HG03196 (cell line): ENCODE measurements around the gene NPM1.

Experiments
- ATAC-seq: cut with Tn5 transposase; IDR thresholded peaks from one replicate; pipeline ENCODE4 v1.9.1; 2021; ENCODE audit not compliant: unreplicated experiment

NPM1 gene

GRCh38 chr5:171427318-171428167 lies 39.9 kb downstream of the NPM1 start:
- no peak for ATAC-seq

GRCh38 chr5:171428168-171428696 lies 40.6 kb downstream of the NPM1 start:
- no peak for ATAC-seq

GRCh38 chr5:171428809-171429542 lies 41.3 kb downstream of the NPM1 start:
- ATAC-seq = no peak

DNA sequence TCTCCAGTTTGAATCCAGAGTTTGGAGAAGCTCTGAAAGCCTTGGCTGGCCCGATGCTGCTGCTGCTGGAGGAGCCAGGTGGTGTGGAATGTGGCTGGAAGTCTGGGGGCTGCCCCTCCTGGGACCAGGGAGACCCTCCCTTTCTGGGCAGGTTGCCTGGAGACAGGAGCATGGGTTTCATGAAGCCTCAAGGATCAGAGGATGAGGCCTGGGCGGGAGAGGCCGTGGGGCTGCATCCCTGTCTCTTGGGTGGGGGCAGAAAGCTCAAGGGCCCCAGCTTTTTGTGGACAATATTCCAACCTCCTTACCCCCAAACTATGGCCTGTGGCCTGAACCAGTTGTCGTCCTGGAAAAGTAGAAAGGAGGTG lies 41.9 kb downstream of the NPM1 start:
- no peak for ATAC-seq

GRCh38 chr5:171431251-171431777 lies 43.7 kb downstream of the NPM1 start:
- ATAC-seq = no peak

DNA sequence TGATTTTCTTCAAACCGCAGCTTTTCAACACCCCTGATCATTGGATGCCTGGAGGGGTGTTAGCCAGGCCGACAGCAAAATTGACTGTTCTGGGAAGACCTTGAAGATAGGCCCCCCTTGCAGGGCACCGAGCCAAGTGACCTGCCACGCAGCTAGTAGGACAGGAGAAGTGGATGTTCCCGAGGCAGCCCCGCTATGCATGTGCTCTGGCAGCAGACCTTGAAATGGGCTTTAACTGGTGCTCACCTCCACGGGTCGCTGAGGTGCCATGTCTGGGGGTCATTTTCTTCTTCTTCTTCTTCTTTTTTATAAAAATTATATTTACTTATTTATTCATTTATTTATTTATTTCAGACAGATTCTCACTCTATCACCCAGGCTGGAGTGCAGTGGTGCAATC lies 44.4 kb downstream of the NPM1 start:
- ATAC-seq = no peak

DNA sequence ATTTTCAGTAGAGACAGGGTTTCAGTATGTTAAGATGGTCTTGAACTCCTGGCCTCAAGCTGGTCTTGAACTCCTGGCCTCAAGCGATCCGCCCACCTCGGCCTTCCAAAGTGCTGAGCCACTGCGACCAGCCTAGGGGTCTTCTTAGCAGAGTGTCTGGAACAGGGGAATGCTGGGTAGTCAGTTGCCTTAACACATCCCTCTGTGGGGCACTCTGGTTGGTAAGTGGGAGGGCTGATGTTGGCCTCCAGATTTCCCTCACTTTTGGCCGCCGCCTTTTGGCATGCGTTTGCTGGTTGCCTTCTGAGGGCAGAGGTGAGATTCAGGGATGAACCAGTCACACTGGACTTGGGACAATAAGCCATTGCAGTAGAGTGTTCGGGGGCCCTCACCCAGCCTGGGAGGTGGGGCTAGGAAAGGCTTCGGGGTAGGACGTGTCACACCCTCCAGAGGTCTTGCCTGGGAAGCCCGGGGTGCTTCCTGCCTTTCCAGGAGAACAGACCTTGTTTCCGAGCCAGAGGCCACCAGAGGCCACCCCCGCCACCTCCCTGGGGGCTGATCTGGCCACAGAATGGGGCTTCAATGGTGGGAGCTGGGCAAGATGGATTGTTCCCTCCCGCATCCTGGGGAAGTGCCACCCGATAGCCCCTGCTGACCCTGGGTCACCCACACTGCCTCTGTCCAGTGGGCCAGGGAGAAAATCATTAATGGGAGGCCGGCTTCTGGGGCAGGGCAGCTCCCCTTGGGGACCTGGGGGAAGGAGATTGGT lies 45.1 kb downstream of the NPM1 start:
- ATAC-seq = no peak

GRCh38 chr5:171433352-171433698 lies 45.7 kb downstream of the NPM1 start:
- no peak for ATAC-seq

- no peak for ATAC-seq
Observed at GRCh38 chr5:171433982-171434676, 46.5 kb downstream of the NPM1 start.

GRCh38 chr5:171434874-171435273 lies 47.2 kb downstream of the NPM1 start:
- ATAC-seq = no peak

DNA sequence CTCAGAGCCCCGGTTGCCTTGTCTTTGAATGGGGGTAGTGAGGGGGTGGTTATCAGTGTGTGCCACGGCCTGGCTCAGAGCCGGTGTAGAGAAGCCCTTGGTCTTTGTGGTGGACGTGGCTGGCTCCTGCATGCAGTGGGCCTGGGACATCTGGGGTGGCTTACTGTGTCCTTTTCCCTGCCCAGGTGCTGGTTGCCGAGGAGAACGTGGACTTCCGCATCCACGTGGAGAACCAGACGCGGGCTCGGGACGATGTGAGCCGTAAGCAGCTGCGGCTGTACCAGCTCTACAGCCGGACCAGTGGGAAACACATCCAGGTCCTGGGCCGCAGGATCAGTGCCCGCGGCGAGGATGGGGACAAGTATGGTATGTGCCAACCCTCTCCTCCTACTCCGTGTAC lies 48.3 kb downstream of the NPM1 start:
- no peak for ATAC-seq

GRCh38 chr5:171436804-171437285 lies 49.2 kb downstream of the NPM1 start:
- no peak for ATAC-seq

GRCh38 chr5:171437286-171437821 lies 49.7 kb downstream of the NPM1 start:
- no peak for ATAC-seq

DNA sequence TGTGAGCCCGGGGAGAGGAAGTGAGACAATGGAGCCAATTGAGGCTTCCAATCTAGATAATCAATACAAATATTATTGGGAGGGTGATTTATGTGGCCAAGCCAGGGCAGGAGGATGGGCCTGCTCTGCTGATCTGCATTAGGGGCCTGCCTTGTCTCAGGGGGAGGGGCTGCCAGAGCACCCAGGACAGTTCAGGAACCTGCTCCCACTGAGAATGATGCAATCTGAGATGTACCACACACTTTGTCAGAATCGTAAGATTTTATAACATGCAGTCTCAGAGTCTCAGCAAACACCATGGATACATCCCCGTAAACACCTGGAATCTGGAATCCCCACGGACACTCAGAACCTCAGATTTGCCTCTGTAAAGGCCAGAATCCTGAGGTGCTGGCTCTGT lies 51.1 kb downstream of the NPM1 start:
- ATAC-seq = no peak

DNA sequence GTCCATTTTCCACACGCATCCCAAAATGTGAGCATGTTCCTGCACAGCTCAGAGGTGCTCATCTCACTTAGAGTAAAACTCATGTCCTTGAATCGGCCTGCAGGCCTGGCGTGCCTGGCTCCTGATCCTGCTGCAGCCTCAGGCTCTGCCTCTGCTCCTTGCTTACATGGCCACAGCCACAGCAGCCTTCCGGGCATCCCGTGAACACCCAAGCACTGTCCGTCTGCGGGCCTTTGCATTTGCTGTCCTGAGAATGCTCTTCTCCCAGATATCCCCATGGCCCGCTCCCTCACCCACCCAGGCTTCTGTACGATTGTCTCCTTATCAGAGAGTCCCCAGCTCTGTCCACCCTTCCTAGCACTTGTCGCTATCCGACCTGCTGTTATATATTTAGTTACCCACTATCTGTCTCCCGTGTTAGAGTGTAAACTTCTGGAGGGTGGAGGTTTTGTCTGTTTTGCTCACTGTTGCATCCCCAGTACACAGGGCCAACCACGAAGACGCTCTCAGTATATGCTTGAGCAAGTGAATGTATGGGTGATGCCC lies 53.7 kb downstream of the NPM1 start:
- ATAC-seq = no peak

- ATAC-seq = no peak
Observed at GRCh38 chr5:171442287-171443042, 54.8 kb downstream of the NPM1 start.

DNA sequence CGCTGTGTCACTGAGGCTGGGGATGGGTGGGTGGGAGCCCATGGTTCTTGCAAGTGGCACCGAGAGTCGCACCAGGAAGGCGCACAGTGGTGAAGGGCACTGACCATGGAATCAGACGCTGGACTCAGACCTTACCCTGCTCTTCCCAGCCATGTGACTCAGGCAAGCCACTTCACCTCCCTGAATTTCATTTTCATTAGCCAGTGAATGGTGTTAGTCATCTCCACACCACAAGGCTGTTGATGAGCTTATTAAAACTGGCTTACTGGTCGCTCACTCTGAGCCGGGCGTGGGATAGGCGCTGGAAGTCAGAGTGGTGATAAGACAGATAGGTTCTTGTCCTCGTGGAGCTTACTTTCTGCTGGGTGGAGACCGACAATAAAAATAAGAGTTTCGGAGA lies 56.9 kb downstream of the NPM1 start:
- ATAC-seq = no peak

- ATAC-seq = no peak
Observed at GRCh38 chr5:171445644-171446516, 58.2 kb downstream of the NPM1 start.
